Measurements from ENCODE around the gene UQCC3.
"Not testable (repeated sequence)": the region's sequence is repeated elsewhere in the genome, so short reads cannot be mapped to it uniquely, and the experiment has no call there.

The UQCC3 gene, protein sequence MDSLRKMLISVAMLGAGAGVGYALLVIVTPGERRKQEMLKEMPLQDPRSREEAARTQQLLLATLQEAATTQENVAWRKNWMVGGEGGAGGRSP

DNA sequence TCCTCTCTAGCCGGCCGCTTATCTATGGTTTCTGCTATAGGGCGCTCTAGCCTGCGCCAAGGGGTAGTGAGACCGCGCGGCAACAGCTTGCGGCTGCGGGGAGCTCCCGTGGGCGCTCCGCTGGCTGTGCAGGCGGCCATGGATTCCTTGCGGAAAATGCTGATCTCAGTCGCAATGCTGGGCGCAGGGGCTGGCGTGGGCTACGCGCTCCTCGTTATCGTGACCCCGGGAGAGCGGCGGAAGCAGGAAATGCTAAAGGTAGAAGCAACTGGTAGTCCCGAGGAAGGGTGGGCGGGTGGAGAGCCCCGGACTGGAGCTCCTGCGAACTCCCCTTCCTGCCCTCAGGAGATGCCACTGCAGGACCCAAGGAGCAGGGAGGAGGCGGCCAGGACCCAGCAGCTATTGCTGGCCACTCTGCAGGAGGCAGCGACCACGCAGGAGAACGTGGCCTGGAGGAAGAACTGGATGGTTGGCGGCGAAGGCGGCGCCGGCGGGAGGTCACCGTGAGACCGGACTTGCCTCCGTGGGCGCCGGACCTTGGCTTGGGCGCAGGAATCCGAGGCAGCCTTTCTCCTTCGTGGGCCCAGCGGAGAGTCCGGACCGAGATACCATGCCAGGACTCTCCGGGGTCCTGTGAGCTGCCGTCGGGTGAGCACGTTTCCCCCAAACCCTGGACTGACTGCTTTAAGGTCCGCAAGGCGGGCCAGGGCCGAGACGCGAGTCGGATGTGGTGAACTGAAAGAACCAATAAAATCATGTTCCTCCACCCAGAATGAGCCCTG is at the start of gene UQCC3, which contains the start of gene LBHD1:
Gene UQCC3, plus strand, starts transcription at position 66 of the 782 bp plus-strand sequence. Its CDS starts 73 bp downstream, at position 139.
Gene LBHD1, minus strand, starts transcription at position 660 of the 782 bp plus-strand sequence. CDS start 2,236 bp downstream, outside the sequence.
- peak; percentile 47 for DNase-seq (ENCODE audit: low read depth, low spot score)

DNA sequence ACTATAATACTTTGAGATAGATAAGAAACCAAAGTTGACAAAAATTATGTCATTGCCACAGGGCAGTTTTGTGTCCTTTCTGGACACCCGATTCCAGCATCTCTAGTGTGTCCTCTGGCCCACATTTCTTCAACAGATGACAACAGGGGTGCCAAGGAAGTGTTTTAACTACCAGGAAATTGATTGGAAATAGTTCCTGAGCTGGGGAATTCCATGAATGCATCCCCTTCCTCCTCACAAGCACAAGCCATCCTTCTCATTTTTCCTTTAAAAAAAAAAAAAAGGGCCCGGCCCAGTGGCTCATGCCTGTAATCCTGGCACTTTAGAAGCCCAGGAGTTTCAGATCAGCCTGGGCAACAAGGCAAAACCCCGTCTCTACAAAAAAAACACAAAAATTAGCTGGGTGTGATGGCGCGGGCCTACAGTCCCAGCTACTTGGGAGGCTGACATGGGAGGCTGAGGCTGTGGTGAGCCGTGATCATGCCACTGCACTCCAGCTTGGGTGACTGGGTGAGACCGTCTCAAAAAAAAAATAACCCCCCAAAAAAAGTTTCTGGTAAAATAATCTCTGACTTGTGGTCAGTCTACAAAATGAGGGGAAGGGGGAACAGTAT is 48.9 kb upstream of the UQCC3 start:
- no peak for DNase-seq (ENCODE audit: low read depth, low spot score)

DNA sequence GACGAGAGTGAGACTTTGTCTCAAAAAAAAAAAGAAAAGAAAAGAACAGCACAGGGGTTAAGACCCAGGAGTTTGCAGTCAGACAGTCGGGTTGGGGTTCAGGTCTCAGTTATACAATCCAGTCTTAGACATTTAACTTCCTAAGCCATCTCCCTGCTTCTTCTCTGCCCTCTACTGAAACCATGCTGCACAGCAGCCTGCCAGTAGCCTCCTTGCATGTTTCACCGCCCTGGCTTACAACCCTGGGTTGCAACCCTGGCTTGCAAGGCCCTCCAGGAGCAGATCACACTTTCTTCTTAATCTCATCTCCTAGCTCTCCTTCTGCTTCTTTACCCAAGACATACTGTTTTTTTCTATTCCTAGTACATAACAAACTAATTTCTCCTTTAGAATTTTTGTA is 43.8 kb upstream of the UQCC3 start:
- no peak for DNase-seq (ENCODE audit: low read depth, low spot score)

GRCh38 chr11:62632492-62632891 is 39.0 kb upstream of the UQCC3 start:
- DNase-seq (ENCODE audit: low read depth, low spot score), result no peak

- no peak for DNase-seq (ENCODE audit: low read depth, low spot score)
Measured at GRCh38 chr11:62644220-62644619, 27.3 kb upstream of the UQCC3 start.

- no peak for DNase-seq (ENCODE audit: low read depth, low spot score)
Measured at GRCh38 chr11:62645671-62645945, 25.9 kb upstream of the UQCC3 start.

DNA sequence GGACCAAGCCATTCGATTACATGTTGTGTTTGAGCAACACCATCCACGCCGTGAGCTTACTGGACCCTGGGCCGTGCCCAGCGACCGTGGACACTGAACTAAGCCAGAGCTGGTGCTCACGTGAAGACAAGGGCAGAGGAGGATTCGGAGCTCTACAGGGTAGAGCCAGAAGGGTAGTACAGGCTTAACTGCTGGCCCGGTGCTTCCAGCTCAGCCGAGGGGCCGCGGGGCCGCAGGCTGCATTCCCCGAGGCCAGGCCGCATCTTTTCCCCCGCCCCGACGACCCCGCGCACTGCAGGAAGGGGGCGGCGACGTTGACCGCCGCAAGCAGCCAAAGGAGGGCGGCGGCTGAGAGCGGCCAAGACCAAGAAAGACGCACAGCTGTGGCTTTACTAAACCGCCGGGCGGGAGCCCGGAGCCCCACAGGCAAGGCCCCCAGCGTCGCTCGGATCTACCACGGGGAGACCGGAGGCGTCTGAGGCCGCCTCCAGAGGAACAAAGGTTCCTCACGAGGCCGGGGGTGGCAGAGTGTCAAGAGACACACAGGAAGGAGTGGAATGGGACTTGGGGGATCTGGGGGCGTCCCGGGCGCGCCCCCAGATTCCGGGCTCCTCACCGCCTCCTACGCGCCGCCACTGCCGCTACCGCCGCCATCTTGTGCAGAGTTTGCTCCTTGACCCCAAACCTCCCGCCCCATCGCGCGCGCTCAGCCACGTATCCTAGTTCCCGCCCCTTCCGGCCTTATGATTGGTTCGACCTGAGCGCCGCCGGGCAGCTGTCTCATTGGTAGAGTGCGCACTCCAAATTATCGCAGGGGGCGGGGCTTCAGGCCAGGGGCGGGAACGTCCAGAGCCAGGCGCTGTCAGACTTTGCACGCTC is 25.3 kb upstream of the UQCC3 start, which contains the start of gene GANAB:
Gene GANAB, minus strand, starts transcription at position 668 of the 879 bp plus-strand sequence. Its CDS starts 14 bp downstream, at position 654.
- peak; percentile 99 for DNase-seq (ENCODE audit: low read depth, low spot score)

DNA sequence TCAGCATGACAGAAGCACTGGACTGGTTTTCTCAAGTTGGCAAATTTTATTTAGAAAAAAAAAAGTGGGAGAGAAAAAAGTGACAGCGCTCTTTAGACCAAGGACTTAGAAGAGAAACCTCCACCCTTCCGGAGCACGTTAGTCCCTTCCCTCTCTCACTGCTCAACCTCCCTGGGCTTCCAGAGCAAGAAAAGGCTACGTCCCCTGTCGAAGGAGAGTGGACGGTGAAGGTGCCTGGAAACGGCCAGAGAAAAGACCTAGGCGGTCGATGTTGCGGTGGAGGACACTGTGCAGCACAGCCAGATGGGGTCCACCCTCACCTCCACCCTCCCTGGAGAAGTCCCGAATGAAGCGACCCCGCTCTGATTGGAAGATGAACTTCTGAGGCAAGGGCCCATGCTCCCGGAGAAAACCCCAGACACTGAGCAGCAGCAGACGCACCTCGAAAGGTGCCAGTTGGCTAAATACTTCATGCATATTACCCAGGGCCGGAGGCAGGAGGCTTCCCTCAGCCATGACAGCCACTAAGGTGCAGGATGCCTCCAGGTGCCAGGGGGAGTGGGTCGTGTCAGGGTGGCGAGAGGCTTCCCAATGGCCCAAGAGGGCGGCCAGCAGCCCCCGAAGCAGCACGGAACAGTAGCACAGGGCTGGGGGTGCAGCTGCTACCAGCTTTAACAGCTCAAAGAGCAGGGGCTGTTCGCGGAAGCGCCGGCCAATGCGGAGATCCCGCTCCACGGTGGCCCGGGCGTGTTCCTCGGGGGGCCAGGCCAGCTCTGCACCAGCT is 24.5 kb upstream of the UQCC3 start:
- no peak for DNase-seq (ENCODE audit: low read depth, low spot score)

DNA sequence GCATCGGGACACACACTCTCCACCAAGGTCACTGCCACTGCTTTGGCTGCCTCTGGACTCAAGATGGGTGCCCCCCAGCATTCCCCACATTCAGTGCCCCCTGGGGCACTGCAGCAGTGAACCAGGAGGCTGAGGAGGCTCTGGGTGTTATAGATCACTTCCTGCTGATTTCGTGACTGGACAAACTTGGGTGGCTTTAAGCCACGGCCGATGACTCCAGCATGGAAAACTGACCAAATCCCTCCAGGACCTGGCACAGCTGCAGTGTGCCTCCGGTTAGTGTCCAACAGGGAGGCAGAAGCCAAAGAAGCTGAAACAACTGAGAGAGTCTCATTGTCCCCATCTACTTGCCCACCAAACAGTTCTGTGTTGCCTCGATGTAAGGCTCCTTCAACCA is 23.9 kb upstream of the UQCC3 start:
- DNase-seq (ENCODE audit: low read depth, low spot score), result no peak

DNA sequence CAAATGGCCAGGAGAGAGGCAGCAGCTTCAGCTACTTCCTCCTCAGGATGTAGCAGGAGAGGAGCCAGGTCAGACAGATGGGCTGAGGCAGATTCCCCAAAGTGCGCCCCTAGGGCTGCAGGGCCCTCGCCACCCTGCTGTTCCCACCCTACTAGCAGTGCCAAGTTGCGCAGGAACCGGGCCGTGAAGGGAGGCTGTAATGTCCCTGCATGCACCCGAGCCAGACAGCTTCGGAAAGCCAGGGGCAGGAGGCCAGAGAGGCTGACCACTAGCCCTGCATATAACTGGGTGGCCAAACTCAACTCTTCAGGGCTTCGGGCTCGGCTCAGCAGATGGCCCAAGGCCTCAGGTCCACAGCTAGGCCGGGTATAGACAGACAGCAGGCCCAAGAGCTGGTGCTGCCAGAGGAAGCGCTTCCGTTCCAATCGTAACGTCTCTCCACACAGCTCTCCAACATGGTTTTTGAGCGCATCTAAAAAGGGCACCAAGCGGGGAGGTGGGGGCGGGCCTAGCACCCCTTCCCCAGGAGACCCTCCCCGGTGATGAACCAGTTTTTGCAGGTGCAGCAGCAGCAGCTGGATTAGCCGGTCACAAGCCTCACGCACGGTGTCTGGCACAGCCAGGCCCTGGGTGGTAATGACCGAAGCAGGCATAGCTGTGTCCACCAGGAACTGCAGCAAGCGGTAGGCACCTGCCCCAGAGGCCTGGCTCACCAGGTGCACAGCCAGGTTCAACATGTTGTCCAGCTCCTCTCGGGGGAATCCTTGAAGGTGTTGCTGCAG is 23.1 kb upstream of the UQCC3 start:
- DNase-seq (ENCODE audit: low read depth, low spot score), result no peak

- no peak for DNase-seq (ENCODE audit: low read depth, low spot score)
Measured at GRCh38 chr11:62648967-62649364, 22.5 kb upstream of the UQCC3 start.

GRCh38 chr11:62649486-62649885 is 22.0 kb upstream of the UQCC3 start:
- no peak for DNase-seq (ENCODE audit: low read depth, low spot score)

GRCh38 chr11:62650283-62650682 is 21.2 kb upstream of the UQCC3 start:
- not testable (repeated sequence) for DNase-seq (ENCODE audit: low read depth, low spot score)

DNA sequence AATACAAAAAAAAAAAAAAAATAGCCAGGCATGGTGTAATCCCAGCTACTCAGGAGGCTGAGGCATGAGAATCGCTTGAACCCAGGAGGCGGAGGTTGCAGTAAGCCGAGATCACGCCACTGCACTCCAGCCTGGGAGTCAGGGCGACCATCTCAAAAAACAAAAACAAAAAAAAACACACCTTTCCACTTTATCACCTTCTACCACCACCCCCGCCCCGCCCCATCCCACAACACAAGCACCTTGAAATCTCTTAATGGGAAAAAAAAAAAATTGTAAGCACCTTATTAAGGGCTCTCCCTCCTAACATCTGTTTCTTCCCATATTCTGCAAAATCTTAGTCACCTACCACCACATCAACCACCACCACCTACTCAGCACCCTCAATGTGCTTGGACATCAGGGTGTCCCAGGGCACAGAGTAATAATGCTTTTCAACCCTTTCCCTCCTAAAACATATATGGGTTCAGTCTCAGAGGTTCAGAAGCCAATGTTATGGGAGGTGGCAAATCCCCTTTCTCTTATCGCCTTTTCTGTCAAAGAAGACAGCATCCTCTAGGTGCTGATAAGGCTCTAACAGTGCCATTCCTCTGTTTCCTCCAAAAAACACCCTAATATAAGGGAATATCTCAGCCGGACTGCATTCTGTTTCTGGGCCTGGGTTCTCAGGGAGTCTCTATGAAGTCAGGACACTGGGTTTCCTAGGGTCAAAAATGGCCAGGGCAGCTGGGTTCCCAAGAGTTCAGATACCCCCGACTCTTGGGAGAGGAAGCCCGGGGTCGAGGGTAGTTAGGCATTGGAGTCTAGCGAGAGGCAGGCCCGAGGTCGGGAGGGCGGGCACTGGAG is 19.1 kb upstream of the UQCC3 start:
- DNase-seq (ENCODE audit: low read depth, low spot score), result no peak

DNA sequence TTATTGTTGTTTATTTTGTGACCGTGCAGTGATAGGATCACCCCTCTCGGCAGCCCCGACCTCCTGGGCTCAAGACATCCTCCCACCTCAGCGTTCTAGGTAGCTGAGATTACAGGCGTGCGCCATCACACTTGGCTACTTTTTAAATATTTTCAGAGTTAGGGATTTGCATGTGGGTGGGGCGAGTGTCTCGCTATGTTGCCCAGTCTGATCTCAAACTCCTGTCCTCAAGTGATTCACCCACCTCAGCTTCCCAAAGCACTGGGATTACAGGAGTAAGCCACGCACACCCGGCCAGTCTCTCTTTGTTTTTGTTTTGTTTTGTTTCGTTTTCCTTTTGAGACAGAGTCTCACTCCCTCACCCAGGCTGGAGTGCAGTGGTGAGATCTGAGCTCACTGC is 17.2 kb upstream of the UQCC3 start:
- DNase-seq (ENCODE audit: low read depth, low spot score), result no peak

DNA sequence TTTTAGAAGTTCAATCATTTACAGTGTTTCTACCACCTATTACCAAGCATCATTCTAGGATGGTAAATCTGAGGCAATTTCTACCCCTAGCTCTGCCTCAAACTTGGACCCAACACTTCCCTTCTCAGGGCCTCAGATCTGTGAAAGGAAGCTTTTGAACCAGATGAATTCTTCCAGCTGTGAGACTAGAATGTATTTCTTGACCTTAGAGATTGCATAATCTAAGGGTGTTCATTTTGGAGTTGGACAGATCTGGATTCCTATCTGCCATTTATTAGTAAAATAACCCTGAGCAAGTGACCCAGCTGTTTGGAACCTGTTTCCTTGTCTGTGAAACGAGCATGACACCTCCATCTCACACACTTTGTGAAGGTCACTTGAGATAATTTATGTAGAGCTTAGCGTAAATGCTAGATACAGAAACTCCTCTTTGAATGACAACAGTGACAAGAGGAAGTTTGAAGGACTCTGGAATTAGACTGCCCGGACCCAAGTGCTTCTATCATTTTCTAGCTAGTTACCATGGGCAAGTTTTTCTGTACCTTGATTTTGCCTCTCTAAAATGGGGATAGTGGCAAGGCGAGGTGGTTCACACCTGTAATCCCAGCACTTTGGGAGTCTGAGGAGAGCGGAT is 14.6 kb upstream of the UQCC3 start:
- no peak for DNase-seq (ENCODE audit: low read depth, low spot score)

- DNase-seq (ENCODE audit: low read depth, low spot score), result no peak
Measured at GRCh38 chr11:62664405-62665074, 6.9 kb upstream of the UQCC3 start.

- DNase-seq (ENCODE audit: low read depth, low spot score), result peak; percentile 91
Measured at GRCh38 chr11:62665075-62665598, 6.3 kb upstream of the UQCC3 start, which contains the start of the genes C11orf98 and CSKMT. TSS of gene C11orf98 (minus strand) at chr11:62665210. CDS start at chr11:62665169, 41 bp downstream. TSS of gene CSKMT (plus strand) at chr11:62665312. CDS start at chr11:62665880, 568 bp downstream.
